ENCODE measurements around the gene DERA.

GRCh38 chr12:16020031-16020430, 108.9 kb downstream of the DERA start:
- no peak for TF ChIP-seq CTCF (IDR thresholded peaks at IDR 0.05; ENCODE audit: control extremely low read depth in 1 of 3, insufficient read depth in 1 of 3, low read depth in 1 of 3, low read length in 3 of 3)
- no peak for TF ChIP-seq SP1 (IDR thresholded peaks at IDR 0.05; ENCODE audit: low read depth, low read length)
- TF ChIP-seq EGR1 (IDR thresholded peaks at IDR 0.05; ENCODE audit: borderline replicate concordance, low read depth, low read length): no peak
- TF ChIP-seq USF2 (IDR thresholded peaks at IDR 0.05; ENCODE audit: low read length): no peak
- TF ChIP-seq EZH2 (IDR thresholded peaks at IDR 0.05; ENCODE audit: low read depth, low read length, severe bottlenecking): no peak
